Fibroblast of lung (primary cell): ENCODE measurements around the gene IRGQ. TPM values are rescaled to one million over a fixed set of nuclear protein-coding genes. Genes with fewer than 3 reads are reported as not detected.
"Not testable (repeated sequence)": the region's sequence is repeated elsewhere in the genome, so short reads cannot be mapped to it uniquely, and the experiment has no call there.

Experiments
- DNase-seq, 2 donors: peaks; one replicate each; pipeline versions ENCODE4 v3.0.0 to v3.0.0-alpha.2; 2010; ENCODE audit warnings: low read depth in 2 of 2
- H2AFZ ChIP-seq: 2 replicates; pipeline ENCODE4 v1.5.1; 2012; ENCODE audit warnings: low read length, control low read depth, inconsistent platforms
- H3K27ac ChIP-seq: 2 replicates; pipeline ENCODE4 v1.5.1; 2011; ENCODE audit warnings: low read length, control low read depth; ENCODE audit not compliant: insufficient read depth
- H3K27me3 ChIP-seq: 2 replicates; pipeline ENCODE4 v1.5.1; 2011; ENCODE audit warnings: mild to moderate bottlenecking, low read length; ENCODE audit not compliant: control insufficient read depth, insufficient read depth
- H3K36me3 ChIP-seq: 2 replicates; pipeline ENCODE4 v1.5.1; 2011; ENCODE audit warnings: low read length; ENCODE audit not compliant: control insufficient read depth, insufficient read depth
- H3K4me1 ChIP-seq: 2 replicates; pipeline ENCODE4 v1.5.1; 2011; ENCODE audit warnings: low read length; ENCODE audit not compliant: control insufficient read depth, insufficient read depth; ENCODE audit errors: extremely low read depth
- H3K4me2 ChIP-seq: 2 replicates; pipeline ENCODE4 v1.5.1; 2011; ENCODE audit warnings: low read length, control low read depth; ENCODE audit not compliant: insufficient read depth; ENCODE audit errors: extremely low read depth
- H3K4me3 ChIP-seq, 4 experiments: fragments of 200-600 bp in 1 of 4; sonication (generic) in 1 of 4; replicated peaks in 1 of 4; 2 replicates each; pipeline ENCODE4 v1.5.1; 2011 to 2016; ENCODE audit warnings: low read length in 4 of 4, low read depth in 3 of 4, mild to moderate bottlenecking in 3 of 4, control low read depth in 2 of 4, inconsistent platforms in 1 of 4, mixed read lengths in 1 of 4; ENCODE audit not compliant: insufficient read depth in 1 of 4; ENCODE audit errors: control extremely low read depth in 1 of 4
- H3K79me2 ChIP-seq: 2 replicates; pipeline ENCODE4 v1.5.1; 2012; ENCODE audit warnings: mild to moderate bottlenecking, low read length, inconsistent platforms; ENCODE audit not compliant: control insufficient read depth, insufficient read depth
- H3K9ac ChIP-seq: 2 replicates; pipeline ENCODE4 v1.5.1; 2011; ENCODE audit warnings: mild to moderate bottlenecking, low read length, control low read depth; ENCODE audit not compliant: insufficient read depth
- H3K9me3 ChIP-seq: 2 replicates; pipeline ENCODE4 v1.5.1; 2012; ENCODE audit warnings: low read depth, low read length; ENCODE audit not compliant: control insufficient read depth, insufficient read depth
- H4K20me1 ChIP-seq: 2 replicates; pipeline ENCODE4 v1.5.1; 2011; ENCODE audit warnings: low read length; ENCODE audit not compliant: control insufficient read depth, insufficient read depth; ENCODE audit errors: extremely low read depth
- EZH2 ChIP-seq: IDR thresholded peaks from 2 replicates; pipeline ENCODE4 v1.5.1; 2012; ENCODE audit warnings: low read length, control low read depth, mild to moderate bottlenecking; ENCODE audit errors: missing control alignments
- polyA plus RNA-seq, 2 donors: library from polyadenylated mRNA; depleted of rRNA in 1 of 2; stranded (reverse) in 1 of 2; unstranded in 1 of 2; fragments of >200 nt; gene quantifications; 2 replicates each; pipeline ENCODE4 v1.2.1, GENCODE V29; 2011 to 2012; ENCODE audit warnings: missing spikeins in 1 of 2
- total RNA-seq: library from RNA; depleted of rRNA; stranded (reverse); fragments of >200 nt; gene quantifications from 2 replicates; pipeline ENCODE4 v1.2.1, GENCODE V29; 2014
- TF ChIP-seq, protein P1 (sequence below), 2 donors: IDR thresholded peaks in 1 of 2; conservative IDR thresholded peaks in 1 of 2; 1 replicate in 1 of 2; 2 replicates in 1 of 2; pipeline ENCODE4 v1.5.1; 2011 to 2012; ENCODE audit warnings: low read length in 2 of 2, control low read depth in 1 of 2, inconsistent platforms in 1 of 2, low read depth in 1 of 2, mild to moderate bottlenecking in 1 of 2

Gene IRGQ
- total and polyA plus RNA-seq, 2 donors (not counting 1 experiment from before 2014, with no cell fraction given): 11.7 to 12.2 TPM

DNA sequence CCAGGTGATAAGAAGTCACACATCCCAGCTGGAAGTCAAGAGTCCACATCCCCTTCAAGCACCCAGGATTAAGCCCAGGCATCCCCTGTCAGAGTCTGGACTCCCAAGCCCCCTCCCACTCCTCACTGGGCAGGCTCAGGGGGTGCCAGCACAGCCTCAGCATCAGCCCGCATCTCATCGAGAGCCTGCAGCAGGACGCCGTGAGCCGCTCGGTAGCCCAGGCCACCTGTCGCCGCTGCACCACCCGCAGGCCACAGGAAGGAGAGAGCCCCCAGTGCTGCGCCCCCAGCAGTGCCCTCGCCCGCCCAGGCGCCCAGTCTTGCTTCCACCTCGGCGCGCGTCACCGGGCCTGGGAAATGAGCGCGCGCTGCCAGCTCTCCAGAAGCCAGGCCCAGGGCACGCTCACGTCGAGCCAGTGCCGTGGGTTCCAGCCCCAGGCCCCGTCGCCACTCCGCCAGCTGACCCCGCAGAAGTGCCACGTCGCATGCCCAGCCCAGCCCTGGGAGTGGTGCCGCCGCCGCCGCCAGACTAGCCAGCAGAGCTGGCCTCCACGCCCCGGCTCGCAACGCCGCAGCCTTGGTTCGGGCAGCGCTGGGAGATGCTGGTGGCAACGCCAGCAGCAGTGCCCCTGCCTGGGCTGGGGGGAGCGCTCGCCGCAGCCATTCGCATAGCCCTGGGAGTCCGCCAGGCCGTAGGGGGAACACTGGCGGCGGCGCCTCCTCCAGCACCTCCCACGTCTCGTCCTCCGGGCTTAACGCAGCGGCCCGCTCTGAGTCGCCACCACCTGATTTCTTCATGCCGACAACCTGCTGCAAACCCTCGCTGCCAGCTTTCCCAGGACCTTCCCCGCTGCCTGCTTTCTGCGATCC, 3.8 kb downstream of the IRGQ start:
- H3K4me3 ChIP-seq: no peak overlapping the region
- H3K9me3 ChIP-seq: no peaks in the 10 kb centered on the region
- DNase-seq: no peak
- no peak for TF ChIP-seq EZH2
- TF ChIP-seq, protein P1, sequence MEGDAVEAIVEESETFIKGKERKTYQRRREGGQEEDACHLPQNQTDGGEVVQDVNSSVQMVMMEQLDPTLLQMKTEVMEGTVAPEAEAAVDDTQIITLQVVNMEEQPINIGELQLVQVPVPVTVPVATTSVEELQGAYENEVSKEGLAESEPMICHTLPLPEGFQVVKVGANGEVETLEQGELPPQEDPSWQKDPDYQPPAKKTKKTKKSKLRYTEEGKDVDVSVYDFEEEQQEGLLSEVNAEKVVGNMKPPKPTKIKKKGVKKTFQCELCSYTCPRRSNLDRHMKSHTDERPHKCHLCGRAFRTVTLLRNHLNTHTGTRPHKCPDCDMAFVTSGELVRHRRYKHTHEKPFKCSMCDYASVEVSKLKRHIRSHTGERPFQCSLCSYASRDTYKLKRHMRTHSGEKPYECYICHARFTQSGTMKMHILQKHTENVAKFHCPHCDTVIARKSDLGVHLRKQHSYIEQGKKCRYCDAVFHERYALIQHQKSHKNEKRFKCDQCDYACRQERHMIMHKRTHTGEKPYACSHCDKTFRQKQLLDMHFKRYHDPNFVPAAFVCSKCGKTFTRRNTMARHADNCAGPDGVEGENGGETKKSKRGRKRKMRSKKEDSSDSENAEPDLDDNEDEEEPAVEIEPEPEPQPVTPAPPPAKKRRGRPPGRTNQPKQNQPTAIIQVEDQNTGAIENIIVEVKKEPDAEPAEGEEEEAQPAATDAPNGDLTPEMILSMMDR (conservative IDR thresholded peaks at IDR 0.05 in 1 of 2, IDR thresholded peaks at IDR 0.05 in 1 of 2; ENCODE audit: low read depth in 1 of 2, low read length in 2 of 2): no peak
- no peak overlapping the region for H3K4me2 ChIP-seq
- no peaks in the 10 kb centered on the region for H4K20me1 ChIP-seq
- no peak overlapping the region for H3K27ac ChIP-seq
- H3K4me1 ChIP-seq: peaks cover 2% of the 10 kb centered on the region
- H3K79me2 ChIP-seq: peaks cover 26% of the 10 kb centered on the region
- H2AFZ ChIP-seq: no peak overlapping the region
- no peak overlapping the region for H3K9ac ChIP-seq
- no peaks in the 10 kb centered on the region for H3K27me3 ChIP-seq
- peaks cover 17% of the 10 kb centered on the region for H3K36me3 ChIP-seq

DNA sequence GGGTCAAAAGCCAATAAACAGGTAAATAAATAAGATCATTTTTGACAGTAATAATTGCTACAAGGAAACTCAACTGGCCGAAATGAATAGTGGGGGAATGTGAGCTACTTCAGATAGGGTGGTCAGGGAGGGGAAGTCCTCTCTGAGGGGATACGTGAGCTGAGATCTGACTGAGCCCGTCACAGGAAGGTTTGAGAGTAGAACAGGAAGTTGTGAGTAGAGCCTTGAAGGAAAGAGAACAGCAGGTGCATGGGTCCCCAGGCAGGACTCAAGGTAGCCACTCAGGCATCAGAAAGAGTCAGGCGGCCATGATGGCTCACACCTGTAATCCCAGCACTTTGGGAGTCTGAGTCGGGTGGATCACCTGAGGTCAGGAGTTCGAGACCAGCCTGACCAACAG, 6.3 kb downstream of the IRGQ start:
- no peaks in the 10 kb centered on the region for H4K20me1 ChIP-seq
- H3K4me1 ChIP-seq: peaks cover 2% of the 10 kb centered on the region
- H3K9me3 ChIP-seq: no peaks in the 10 kb centered on the region
- no peak for DNase-seq
- H3K36me3 ChIP-seq: peaks cover 17% of the 10 kb centered on the region
- H3K27me3 ChIP-seq: no peaks in the 10 kb centered on the region
- H3K27ac ChIP-seq: no peak overlapping the region
- no peak overlapping the region for H3K4me2 ChIP-seq
- no peak overlapping the region for H3K4me3 ChIP-seq
- H2AFZ ChIP-seq: no peak overlapping the region
- peaks cover 15% of the 10 kb centered on the region for H3K79me2 ChIP-seq
- no peak for TF ChIP-seq EZH2
- TF ChIP-seq, protein P1 (conservative IDR thresholded peaks at IDR 0.05 in 1 of 2, IDR thresholded peaks at IDR 0.05 in 1 of 2; ENCODE audit: low read depth in 1 of 2, low read length in 2 of 2): no peak
- H3K9ac ChIP-seq: no peak overlapping the region

DNA sequence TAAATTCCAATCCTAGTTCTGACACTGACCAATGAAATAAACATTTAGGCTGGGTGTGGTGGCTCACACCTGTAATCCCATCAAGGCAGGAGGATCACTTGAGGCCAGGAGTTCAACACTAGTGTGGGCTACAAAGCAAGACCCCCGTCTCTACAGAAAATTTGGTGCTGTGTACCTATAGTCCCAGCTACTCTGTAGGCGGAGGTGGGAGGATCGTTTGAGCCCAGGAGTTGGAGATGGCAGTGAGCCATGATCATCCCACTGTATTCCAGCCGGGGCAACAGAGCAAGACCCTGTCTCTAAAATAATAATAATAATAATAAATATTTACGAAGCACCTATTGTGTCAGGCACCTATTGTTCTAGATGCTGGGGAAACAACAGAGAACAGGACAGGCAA, 6.7 kb downstream of the IRGQ start:
- H3K4me3 ChIP-seq: no peak overlapping the region
- peaks cover 17% of the 10 kb centered on the region for H3K36me3 ChIP-seq
- no peak for TF ChIP-seq EZH2
- TF ChIP-seq, protein P1 (conservative IDR thresholded peaks at IDR 0.05 in 1 of 2, IDR thresholded peaks at IDR 0.05 in 1 of 2; ENCODE audit: low read depth in 1 of 2, low read length in 2 of 2): no peak
- H3K4me1 ChIP-seq: peaks cover 2% of the 10 kb centered on the region
- no peak for DNase-seq
- no peak overlapping the region for H3K9ac ChIP-seq
- no peaks in the 10 kb centered on the region for H3K9me3 ChIP-seq
- no peak overlapping the region for H3K27ac ChIP-seq
- H3K79me2 ChIP-seq: peaks cover 12% of the 10 kb centered on the region
- no peaks in the 10 kb centered on the region for H3K27me3 ChIP-seq
- no peak overlapping the region for H3K4me2 ChIP-seq
- no peaks in the 10 kb centered on the region for H4K20me1 ChIP-seq
- no peak overlapping the region for H2AFZ ChIP-seq

DNA sequence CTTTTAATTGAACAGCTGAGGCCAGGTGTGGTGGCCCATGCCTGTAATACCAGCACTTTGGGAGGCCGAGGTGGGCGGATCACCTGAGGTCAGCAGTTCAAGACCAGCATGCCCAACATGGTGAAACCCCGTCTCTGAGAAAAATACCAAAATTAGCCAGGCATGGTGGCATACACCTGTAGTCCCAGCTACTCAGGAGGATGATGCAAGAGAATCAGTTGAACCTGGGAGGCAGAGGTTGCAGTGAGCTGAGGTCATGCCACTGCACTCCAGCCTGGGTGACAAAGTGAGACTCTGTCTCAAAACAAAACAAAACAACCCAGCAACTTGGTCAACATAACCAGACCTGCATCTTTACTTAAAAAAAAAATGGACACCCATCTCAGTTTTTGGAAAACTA, 8.9 kb downstream of the IRGQ start:
- DNase-seq, H3K4me3 ChIP-seq, H4K20me1 ChIP-seq, H3K79me2 ChIP-seq, H3K27ac ChIP-seq, H3K36me3 ChIP-seq, H3K9me3 ChIP-seq, H3K9ac ChIP-seq, H3K4me1 ChIP-seq, H3K4me2 ChIP-seq, H3K27me3 ChIP-seq, H2AFZ ChIP-seq: not testable (repeated sequence)
